Measurements from ENCODE around the gene LCP2.

DNA sequence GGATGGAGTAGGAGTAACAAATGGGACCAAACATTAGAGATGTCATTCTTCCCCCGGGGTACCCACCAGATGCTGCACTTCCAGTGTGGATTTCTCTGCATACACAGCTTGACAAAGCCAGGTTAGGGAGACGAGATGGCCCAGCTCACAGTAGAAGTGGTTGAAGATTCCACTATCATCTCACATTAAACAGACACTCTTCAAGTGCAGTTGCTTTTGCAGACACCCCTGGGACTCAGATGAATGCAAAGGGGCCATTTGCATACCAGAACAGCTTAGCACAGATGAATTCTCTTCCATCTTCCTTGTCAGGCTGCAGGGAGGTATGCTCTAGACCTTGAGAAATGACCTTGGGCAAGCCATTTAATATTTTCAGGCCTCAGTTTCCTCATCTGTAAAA, 77.4 kb downstream of the LCP2 start:
- TF ChIP-seq EZH2phosphoT487 (IDR thresholded peaks at IDR 0.05; ENCODE audit: borderline replicate concordance) (no peak), CTCF (conservative IDR thresholded peaks at IDR 0.05; ENCODE audit: low read length) (no peak)

Measured in Loucy (cell line).